ENCODE data around the gene OR2AG2. TPM values are rescaled to one million over a fixed set of nuclear protein-coding genes. Genes with fewer than 3 reads are reported as not detected.

The OR2AG2 gene
- total RNA-seq, 4 donors from 2014 or later: 0.14 to 17.2 (median 0.79) TPM

- in situ Hi-C loops (cut with MboI; ENCODE audit: low pct_ligation_motif_present in 1 of 4, low pct_unique_long_range_greater_than_20kb in 1 of 4, low sequenced_read_pairs in 3 of 4) (no loop called here), intact Hi-C loops (cut with DNase I; ENCODE audit: low total_unique reads) (no loop called here)
- H3K9me3 ChIP-seq: no peaks in the 10 kb centered on the region
- H3K4me3 ChIP-seq: no peak overlapping the region
- peaks cover 0 to 4% (median 0%) of the 10 kb centered on the region in 4 donors for H3K4me1 ChIP-seq
- H3K36me3 ChIP-seq: no peaks in the 10 kb centered on the region
- TF ChIP-seq CTCF (IDR thresholded peaks at IDR 0.05) (peak; percentile 49 to 68 (median 58)), POLR2AphosphoS5 (IDR thresholded peaks at IDR 0.05) (no peak), EP300 (IDR thresholded peaks at IDR 0.05; ENCODE audit: low read depth) (no peak)
- no peak overlapping the region for H3K27ac ChIP-seq
- H3K27me3 ChIP-seq: no peaks in the 10 kb centered on the region
- WGBS, 2 donors (ENCODE audit: low coverage in 1 of 2): 17 to 37% methylated on average over 2 of the region's 2 CpGs
- DNase-seq: peak; percentile 40
Observed at GRCh38 chr11:6737872-6738466, 33.8 kb downstream of the OR2AG2 start.

DNA sequence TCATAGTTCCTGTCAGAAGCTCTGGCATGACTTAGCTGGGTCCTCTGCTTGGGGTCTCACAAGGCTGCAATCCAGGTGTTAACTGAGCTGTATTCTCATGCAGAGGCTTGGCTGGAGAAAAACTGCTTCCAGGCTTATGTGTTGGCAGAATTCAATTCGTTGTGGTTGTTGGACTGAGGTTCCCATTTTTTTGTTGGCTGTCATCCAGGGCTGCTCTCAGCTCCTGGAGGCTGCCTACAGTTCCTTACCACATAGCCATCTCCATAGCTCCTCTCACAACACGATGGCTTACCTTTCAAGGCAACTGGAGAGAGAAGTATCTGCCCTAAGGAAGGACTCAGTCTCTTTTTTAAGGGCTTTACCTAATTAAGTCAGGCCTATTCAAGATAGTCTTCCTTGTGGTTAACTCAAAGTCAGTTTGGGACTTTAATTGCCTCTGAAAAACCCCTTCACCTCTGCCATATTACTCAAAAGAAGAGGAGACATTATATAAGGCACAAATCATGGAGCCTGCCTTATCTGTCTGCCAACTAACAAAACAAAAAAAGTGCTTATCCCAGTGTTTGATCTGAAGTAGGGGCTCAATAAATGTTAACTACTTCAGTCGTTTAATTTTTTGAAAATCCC lies 35.2 kb downstream of the OR2AG2 start:
- no peaks in the 10 kb centered on the region for H3K9me3 ChIP-seq
- intact Hi-C loops (cut with DNase I; ENCODE audit: low total_unique reads) (no loop called here), in situ Hi-C loops (cut with MboI; ENCODE audit: low pct_ligation_motif_present in 1 of 4, low pct_unique_long_range_greater_than_20kb in 1 of 4, low sequenced_read_pairs in 3 of 4) (no loop called here)
- no peak overlapping the region for H3K27ac ChIP-seq
- no peak for DNase-seq
- H3K36me3 ChIP-seq: no peaks in the 10 kb centered on the region
- H3K27me3 ChIP-seq: no peaks in the 10 kb centered on the region
- peaks cover 0 to 4% (median 0%) of the 10 kb centered on the region in 4 donors for H3K4me1 ChIP-seq
- WGBS, 2 donors (ENCODE audit: low coverage in 1 of 2): 46 to 55% methylated on average over 1 to 3 of the region's 3 CpGs
- no peak overlapping the region for H3K4me3 ChIP-seq
- TF ChIP-seq EP300 (IDR thresholded peaks at IDR 0.05; ENCODE audit: low read depth): no peak
- no peak for TF ChIP-seq CTCF (IDR thresholded peaks at IDR 0.05)
- TF ChIP-seq POLR2AphosphoS5 (IDR thresholded peaks at IDR 0.05): no peak
- no peak for TF ChIP-seq POLR2A (IDR thresholded peaks at IDR 0.05)

DNA sequence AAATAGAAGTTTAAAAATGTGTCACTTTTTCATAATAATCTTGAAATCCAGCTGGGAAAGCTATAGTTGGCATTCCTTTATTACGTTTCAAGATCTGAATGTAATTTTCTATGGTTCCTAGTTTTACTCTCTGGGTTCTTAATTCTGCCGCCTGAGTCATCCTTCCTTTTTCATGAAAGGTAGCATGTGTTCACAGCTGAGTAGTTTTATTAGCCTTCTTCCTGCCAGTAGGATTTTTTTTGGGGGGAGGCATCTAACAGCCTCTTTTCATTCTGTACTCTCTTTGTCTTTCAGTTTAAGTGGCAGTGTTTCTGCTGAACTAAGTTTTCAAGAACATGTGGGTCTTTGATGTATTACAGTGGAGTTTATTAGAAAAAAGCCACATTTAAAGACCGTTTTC lies 36.5 kb downstream of the OR2AG2 start:
- intact Hi-C loops (cut with DNase I; ENCODE audit: low total_unique reads): no loop called here
- no peak for DNase-seq
- no peaks in the 10 kb centered on the region for H3K27me3 ChIP-seq
- H3K4me3 ChIP-seq: no peak overlapping the region
- no peak overlapping the region for H3K27ac ChIP-seq
- in situ Hi-C loops (cut with MboI; ENCODE audit: low pct_ligation_motif_present in 1 of 4, low pct_unique_long_range_greater_than_20kb in 1 of 4, low sequenced_read_pairs in 3 of 4): no loop called here
- no peaks in the 10 kb centered on the region for H3K9me3 ChIP-seq
- TF ChIP-seq EP300 (IDR thresholded peaks at IDR 0.05; ENCODE audit: low read depth) (no peak), POLR2A (IDR thresholded peaks at IDR 0.05) (no peak), CTCF (IDR thresholded peaks at IDR 0.05) (no peak), POLR2AphosphoS5 (IDR thresholded peaks at IDR 0.05) (no peak)
- 54 to 61% methylated on average over 3 of the region's 3 CpGs for WGBS, 2 donors (ENCODE audit: low coverage in 1 of 2)
- H3K36me3 ChIP-seq: no peaks in the 10 kb centered on the region
- H3K4me1 ChIP-seq: peaks cover 0 to 4% (median 0%) of the 10 kb centered on the region in 4 donors

- H3K4me3 ChIP-seq: no peak overlapping the region
- H3K4me1 ChIP-seq: peaks cover 0 to 4% (median 0%) of the 10 kb centered on the region in 4 donors
- no peaks in the 10 kb centered on the region for H3K9me3 ChIP-seq
- intact Hi-C loops (cut with DNase I; ENCODE audit: low total_unique reads) (loop anchor here (5.0 kb wide), 1 partner anchor 417 kb away; no protein-coding TSS in a partner anchor), in situ Hi-C loops (cut with MboI; ENCODE audit: low pct_ligation_motif_present in 1 of 4, low pct_unique_long_range_greater_than_20kb in 1 of 4, low sequenced_read_pairs in 3 of 4) (no loop called here)
- TF ChIP-seq EP300 (IDR thresholded peaks at IDR 0.05; ENCODE audit: low read depth) (no peak), POLR2A (IDR thresholded peaks at IDR 0.05) (no peak), CTCF (IDR thresholded peaks at IDR 0.05) (no peak), POLR2AphosphoS5 (IDR thresholded peaks at IDR 0.05) (no peak)
- H3K36me3 ChIP-seq: no peaks in the 10 kb centered on the region
- WGBS, 2 donors (ENCODE audit: low coverage in 1 of 2): 73 to 100% methylated on average over 1 to 3 of the region's 3 CpGs
- H3K27ac ChIP-seq: no peak overlapping the region
- no peaks in the 10 kb centered on the region for H3K27me3 ChIP-seq
- no peak for DNase-seq
Observed at GRCh38 chr11:6734616-6735015, 37.2 kb downstream of the OR2AG2 start.

Data from transverse colon (tissue), 4 donors.